HG02981 (cell line): ENCODE measurements around the gene GNG2.
A peak's percentile ranks its signal among the peaks of the same experiment; 100 is the strongest.

Source experiments
- ATAC-seq: cut with Tn5 transposase; IDR thresholded peaks from one replicate; pipeline ENCODE4 v1.9.1; 2021; ENCODE audit warnings: mild to moderate bottlenecking, moderate library complexity; ENCODE audit not compliant: unreplicated experiment

Gene GNG2

GRCh38 chr14:51884086-51884927 is 23.9 kb downstream of the GNG2 start:
- peak; percentile 82 for ATAC-seq

- no peak for ATAC-seq
Measured at GRCh38 chr14:51889851-51890250, 29.4 kb downstream of the GNG2 start.

GRCh38 chr14:51894250-51894649 is 33.8 kb downstream of the GNG2 start:
- ATAC-seq: no peak

GRCh38 chr14:51895375-51895774 is 35.0 kb downstream of the GNG2 start:
- ATAC-seq: no peak

GRCh38 chr14:51897791-51898355 is 37.5 kb downstream of the GNG2 start:
- no peak for ATAC-seq

- no peak for ATAC-seq
Measured at GRCh38 chr14:51901475-51902024, 41.1 kb downstream of the GNG2 start.

- peak; percentile 83 for ATAC-seq
Measured at GRCh38 chr14:51905656-51906121, 45.3 kb downstream of the GNG2 start.

- no peak for ATAC-seq
Measured at GRCh38 chr14:51908086-51908485, 47.7 kb downstream of the GNG2 start.

- ATAC-seq: no peak
Measured at GRCh38 chr14:51912112-51912786, 51.8 kb downstream of the GNG2 start.

- ATAC-seq: no peak
Measured at GRCh38 chr14:51914310-51914709, 53.9 kb downstream of the GNG2 start.

- ATAC-seq: no peak
Measured at GRCh38 chr14:51917193-51917592, 56.8 kb downstream of the GNG2 start.

GRCh38 chr14:51921026-51921425 is 60.6 kb downstream of the GNG2 start:
- ATAC-seq: no peak

GRCh38 chr14:51922624-51923023 is 62.2 kb downstream of the GNG2 start:
- ATAC-seq: no peak

- no peak for ATAC-seq
Measured at GRCh38 chr14:51924600-51924999, 64.2 kb downstream of the GNG2 start.

GRCh38 chr14:51925980-51926379 is 65.6 kb downstream of the GNG2 start:
- ATAC-seq: no peak

- no peak for ATAC-seq
Measured at GRCh38 chr14:51926449-51926848, 66.0 kb downstream of the GNG2 start.

- ATAC-seq: no peak
Measured at GRCh38 chr14:51928568-51928967, 68.2 kb downstream of the GNG2 start.

GRCh38 chr14:51929166-51929565 is 68.8 kb downstream of the GNG2 start:
- no peak for ATAC-seq

GRCh38 chr14:51929910-51930682 is 69.7 kb downstream of the GNG2 start:
- ATAC-seq: no peak

- ATAC-seq: no peak
Measured at GRCh38 chr14:51931308-51931707, 70.9 kb downstream of the GNG2 start.

- ATAC-seq: no peak
Measured at GRCh38 chr14:51933191-51933590, 72.8 kb downstream of the GNG2 start.
